Mammary epithelial cell (primary cell): Measurements from ENCODE around the gene PRSS36.

Experiments
- EZH2 ChIP-seq: IDR thresholded peaks from 2 replicates; pipeline ENCODE4 v1.6.1; 2012; ENCODE audit warnings: low read length, inconsistent platforms, borderline replicate concordance
- TF ChIP-seq, protein P1 (sequence below), 2 donors: IDR thresholded peaks in 1 of 2; conservative IDR thresholded peaks in 1 of 2; 2 replicates each; pipeline ENCODE4 v1.5.1; 2011 to 2012; ENCODE audit warnings: inconsistent platforms in 2 of 2, low read length in 2 of 2, mild to moderate bottlenecking in 2 of 2, control low read depth in 1 of 2, low read depth in 1 of 2; ENCODE audit not compliant: insufficient read depth in 1 of 2; ENCODE audit errors: extremely low read depth in 1 of 2

DNA sequence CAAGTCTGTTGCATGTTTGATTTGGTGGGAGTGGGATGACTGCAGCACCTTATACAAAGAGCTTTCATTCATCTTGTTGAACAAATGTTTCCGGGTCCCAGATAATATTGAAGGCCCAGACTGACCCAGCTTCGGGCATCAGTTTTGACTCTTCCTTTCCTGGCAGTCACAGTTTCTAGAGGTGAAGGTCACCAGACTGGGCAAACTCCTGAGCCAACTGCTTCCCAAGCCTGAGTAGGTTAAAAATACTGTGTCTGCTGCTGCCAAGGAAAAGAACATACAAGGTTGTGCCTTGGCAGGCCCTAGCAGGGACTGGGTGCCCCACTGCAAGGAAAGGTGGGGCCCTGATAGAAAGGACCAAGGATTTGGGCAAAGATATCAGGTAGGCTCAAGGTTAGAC is 37.2 kb downstream of the PRSS36 start:
- TF ChIP-seq, protein P1, sequence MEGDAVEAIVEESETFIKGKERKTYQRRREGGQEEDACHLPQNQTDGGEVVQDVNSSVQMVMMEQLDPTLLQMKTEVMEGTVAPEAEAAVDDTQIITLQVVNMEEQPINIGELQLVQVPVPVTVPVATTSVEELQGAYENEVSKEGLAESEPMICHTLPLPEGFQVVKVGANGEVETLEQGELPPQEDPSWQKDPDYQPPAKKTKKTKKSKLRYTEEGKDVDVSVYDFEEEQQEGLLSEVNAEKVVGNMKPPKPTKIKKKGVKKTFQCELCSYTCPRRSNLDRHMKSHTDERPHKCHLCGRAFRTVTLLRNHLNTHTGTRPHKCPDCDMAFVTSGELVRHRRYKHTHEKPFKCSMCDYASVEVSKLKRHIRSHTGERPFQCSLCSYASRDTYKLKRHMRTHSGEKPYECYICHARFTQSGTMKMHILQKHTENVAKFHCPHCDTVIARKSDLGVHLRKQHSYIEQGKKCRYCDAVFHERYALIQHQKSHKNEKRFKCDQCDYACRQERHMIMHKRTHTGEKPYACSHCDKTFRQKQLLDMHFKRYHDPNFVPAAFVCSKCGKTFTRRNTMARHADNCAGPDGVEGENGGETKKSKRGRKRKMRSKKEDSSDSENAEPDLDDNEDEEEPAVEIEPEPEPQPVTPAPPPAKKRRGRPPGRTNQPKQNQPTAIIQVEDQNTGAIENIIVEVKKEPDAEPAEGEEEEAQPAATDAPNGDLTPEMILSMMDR (conservative IDR thresholded peaks at IDR 0.05 in 1 of 2, IDR thresholded peaks at IDR 0.05 in 1 of 2; ENCODE audit: extremely low read depth in 1 of 2, insufficient read depth in 1 of 2, low read depth in 1 of 2, low read length in 2 of 2) = no peak
- TF ChIP-seq EZH2 = no peak
